GM12891 (cell line): ENCODE results near the gene MAP3K7.

ENCODE experiments used
- DNase-seq: peaks from one replicate; pipeline ENCODE4 v3.0.0; 2011; ENCODE audit warnings: low spot score; ENCODE audit not compliant: insufficient read length
- FAIRE-seq: peaks from 2 replicates; lab custom pipeline; 2011; peaks lifted over from hg19 to GRCh38; lab: Jason Lieb, UNC
- PAX5 ChIP-seq: IDR thresholded peaks from 2 replicates; pipeline ENCODE4 v1.6.1; 2011; ENCODE audit warnings: low read length, moderate library complexity, mild to moderate bottlenecking; ENCODE audit not compliant: insufficient read depth, severe bottlenecking
- POLR2A ChIP-seq: IDR thresholded peaks from 2 replicates; pipeline ENCODE4 v1.6.1; 2011; ENCODE audit warnings: low read depth, low read length, control low read depth
- POLR2AphosphoS5 ChIP-seq: IDR thresholded peaks from 2 replicates; pipeline ENCODE4 v1.6.1; 2011; ENCODE audit warnings: low read depth, low read length, control low read depth
- POU2F2 ChIP-seq: IDR thresholded peaks from 2 replicates; pipeline ENCODE4 v1.6.1; 2011; ENCODE audit warnings: low read depth, mild to moderate bottlenecking, control low read depth, low read length, moderate library complexity
- SPI1 ChIP-seq: IDR thresholded peaks from 2 replicates; pipeline ENCODE4 v1.6.1; 2011; ENCODE audit warnings: low read depth, low read length, control low read depth
- TAF1 ChIP-seq: IDR thresholded peaks from 2 replicates; pipeline ENCODE4 v1.6.1; 2011; ENCODE audit warnings: low read depth, low read length, control low read depth

MAP3K7 gene

DNA sequence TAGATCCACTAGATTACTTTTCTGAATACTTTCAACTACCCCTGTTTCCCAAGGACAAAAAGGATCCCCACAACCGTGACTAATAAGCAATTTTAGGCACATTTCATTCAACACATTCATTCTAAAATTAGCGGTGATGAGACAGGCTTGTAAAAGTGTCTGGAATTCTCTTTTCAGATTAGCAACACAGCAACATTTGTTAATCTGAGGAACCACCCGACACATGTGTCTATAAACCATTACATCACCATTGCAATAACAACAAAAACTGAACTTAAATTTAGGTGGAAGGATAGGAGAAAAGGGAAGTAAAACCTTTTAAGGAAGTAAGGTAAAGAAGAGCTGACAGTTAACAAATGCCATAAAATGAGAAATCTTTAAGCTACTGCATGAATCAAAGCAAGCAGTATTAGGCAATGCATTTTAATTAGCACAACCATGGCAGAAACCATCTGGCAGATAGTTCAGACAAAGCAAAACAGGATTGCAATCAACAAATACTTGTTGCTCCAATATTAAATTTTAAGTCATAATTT is 49.1 kb downstream of the MAP3K7 start:
- DNase-seq (no peak), FAIRE-seq (peak; percentile 70)
- no peak for TF ChIP-seq POU2F2
- TF ChIP-seq SPI1: no peak
- TF ChIP-seq POLR2AphosphoS5: no peak
- no peak for TF ChIP-seq POLR2A
- no peak for TF ChIP-seq TAF1
- no peak for TF ChIP-seq PAX5

DNA sequence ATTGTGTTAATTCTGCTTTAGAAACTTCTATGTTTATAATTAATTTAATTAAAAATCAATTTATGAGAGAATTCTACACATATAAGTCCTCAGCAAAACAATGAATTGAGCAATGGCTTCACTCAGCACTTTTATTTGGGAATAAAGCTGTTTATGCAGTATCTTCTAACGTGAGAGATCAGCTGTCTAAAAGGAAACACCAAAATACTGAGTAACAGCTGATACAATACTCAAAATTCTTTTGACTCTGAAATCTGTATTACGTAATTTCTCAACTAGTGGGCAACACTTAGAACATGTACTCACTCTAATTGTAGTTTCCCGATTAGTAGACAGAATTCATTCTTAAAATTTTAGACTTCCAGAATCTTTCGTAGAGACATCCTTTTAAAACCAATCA is 49.8 kb downstream of the MAP3K7 start:
- FAIRE-seq (no peak), DNase-seq (no peak)
- TF ChIP-seq POLR2AphosphoS5: no peak
- TF ChIP-seq POLR2A: no peak
- TF ChIP-seq TAF1: no peak
- TF ChIP-seq SPI1: no peak
- TF ChIP-seq POU2F2: no peak
- no peak for TF ChIP-seq PAX5

DNA sequence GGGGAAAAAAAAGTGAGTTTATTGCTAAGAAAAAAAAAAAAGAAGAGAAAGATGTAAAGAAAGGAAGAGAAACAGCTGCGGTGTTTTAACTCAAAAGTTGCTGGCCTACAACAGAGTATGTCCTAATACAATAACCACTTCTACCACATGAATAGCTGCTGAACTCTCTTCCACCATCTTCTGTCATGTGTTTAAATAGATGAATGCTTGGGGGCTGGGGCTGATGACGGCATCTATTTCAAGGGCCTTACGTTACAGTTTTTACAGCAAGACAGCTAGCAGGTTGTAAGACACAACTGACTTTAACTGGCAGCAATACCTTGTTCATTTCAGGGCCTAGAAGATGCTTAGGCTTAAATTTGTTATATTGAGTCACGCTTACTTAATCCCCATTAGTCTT is 50.4 kb downstream of the MAP3K7 start:
- DNase-seq: no peak
- TF ChIP-seq PAX5: no peak
- no peak for TF ChIP-seq POLR2AphosphoS5
- TF ChIP-seq SPI1: no peak
- no peak for TF ChIP-seq POLR2A
- TF ChIP-seq POU2F2: no peak
- no peak for TF ChIP-seq TAF1
- FAIRE-seq: peak; percentile 20

DNA sequence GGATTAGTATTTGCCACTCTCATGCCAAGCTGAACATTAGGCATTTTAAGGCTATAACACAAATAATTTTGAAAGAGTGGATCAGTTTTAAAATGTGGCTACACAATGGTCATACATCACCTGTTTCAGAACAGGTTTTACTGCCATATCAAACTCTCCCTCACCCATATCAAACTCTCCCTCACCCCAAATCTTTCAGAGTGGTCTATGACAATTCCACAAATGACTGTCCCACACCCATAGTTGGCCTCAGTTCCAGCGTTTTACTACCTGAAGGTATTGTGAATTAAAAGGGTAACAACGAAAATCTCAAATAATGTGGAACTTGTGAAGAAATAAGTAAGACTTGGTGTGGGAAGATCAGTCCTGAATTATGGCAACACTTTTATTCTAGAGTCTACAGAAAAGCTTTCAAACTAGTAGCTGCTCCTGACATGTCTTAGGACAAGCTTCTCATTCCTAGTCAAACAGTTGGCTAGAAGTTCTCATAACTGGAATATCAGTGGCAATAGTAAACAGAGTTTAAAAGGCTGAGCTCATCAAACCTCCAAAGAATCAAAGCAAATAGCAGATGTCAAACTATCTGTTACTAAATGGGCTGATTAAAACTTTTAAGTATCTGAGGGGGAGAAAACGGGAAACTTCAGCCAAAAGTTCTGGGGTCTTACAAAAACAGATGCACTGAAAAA is 52.4 kb downstream of the MAP3K7 start:
- DNase-seq: no peak
- TF ChIP-seq SPI1: no peak
- TF ChIP-seq POLR2A: no peak
- no peak for TF ChIP-seq PAX5
- no peak for TF ChIP-seq POU2F2
- TF ChIP-seq POLR2AphosphoS5: no peak
- no peak for TF ChIP-seq TAF1
- FAIRE-seq: no peak

DNA sequence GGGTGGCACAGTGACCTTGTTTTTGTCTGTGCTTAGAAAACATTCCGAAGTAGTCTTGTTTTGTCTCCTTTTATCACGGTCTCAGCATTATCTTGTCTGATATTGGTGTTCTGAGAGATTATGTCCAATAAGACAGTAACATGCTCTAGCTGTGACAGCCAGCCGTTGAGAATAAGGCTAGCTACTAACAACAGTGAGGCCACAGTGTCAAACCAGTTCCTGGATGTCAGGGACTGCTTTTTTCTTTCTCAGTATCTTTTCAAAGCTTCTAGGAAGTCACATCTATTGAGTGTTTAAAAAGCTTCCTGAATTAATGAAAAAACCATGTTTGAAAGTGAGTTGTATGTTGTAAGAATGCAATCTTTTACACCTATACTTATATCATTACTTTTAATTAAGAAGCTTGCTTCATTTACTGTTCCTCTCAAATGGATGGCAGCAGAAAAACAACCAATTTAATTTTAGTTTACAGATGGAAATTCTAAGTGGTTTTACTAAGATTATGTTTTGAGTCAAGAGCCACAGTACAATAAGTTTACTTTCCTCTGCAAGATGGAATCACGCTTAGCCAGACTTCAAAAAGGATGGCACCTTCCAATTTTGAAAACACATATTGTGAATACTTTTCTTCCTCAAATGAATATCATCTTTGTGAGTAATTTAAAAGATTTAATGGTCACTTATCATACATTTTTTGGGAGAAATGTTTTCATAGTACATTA is 53.1 kb downstream of the MAP3K7 start:
- FAIRE-seq (no peak), DNase-seq (no peak)
- no peak for TF ChIP-seq TAF1
- no peak for TF ChIP-seq POU2F2
- no peak for TF ChIP-seq SPI1
- no peak for TF ChIP-seq POLR2A
- TF ChIP-seq POLR2AphosphoS5: no peak
- TF ChIP-seq PAX5: no peak

DNA sequence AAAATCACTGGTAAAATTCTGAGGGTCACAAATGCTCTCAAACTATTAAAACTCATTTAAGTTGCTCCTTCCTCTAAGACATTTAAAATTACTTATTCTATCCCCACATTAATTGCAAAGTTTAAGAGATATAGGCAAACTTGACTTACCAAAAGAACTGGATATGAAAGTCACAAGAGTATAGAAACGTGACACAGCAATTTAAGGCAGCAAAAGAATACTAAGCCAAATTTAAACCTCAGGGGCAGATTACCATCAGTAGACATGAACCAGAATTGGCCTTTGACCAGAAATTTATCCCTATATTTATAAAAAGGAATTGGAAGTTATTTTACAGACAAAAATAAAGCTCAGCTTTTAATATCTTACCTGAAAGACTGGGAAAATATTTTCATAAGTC is 56.0 kb downstream of the MAP3K7 start:
- FAIRE-seq (no peak), DNase-seq (no peak)
- TF ChIP-seq PAX5 (no peak), POLR2AphosphoS5 (no peak), SPI1 (no peak), POU2F2 (no peak), TAF1 (no peak), POLR2A (no peak)

DNA sequence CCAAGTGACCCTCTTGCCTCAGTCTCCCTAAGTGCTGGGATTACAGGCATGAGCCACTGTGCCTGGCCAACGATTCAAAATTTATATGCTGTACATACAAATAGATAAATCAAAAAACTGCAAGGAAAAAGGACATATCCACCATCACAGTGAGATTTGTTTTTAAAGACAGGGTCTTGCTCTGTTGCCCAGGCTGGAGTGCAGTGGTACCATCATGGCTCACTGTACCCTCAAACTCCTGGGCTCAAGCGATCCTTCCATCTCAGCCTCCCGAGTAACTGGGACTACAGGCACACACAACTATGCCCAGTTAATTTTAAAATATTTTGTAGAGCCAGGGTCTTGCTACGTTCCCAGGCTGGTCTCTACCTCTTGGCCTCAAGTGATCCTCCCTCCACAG is 61.5 kb downstream of the MAP3K7 start:
- TF ChIP-seq TAF1: no peak
- TF ChIP-seq POU2F2: no peak
- no peak for TF ChIP-seq PAX5
- no peak for TF ChIP-seq POLR2A
- no peak for TF ChIP-seq POLR2AphosphoS5
- TF ChIP-seq SPI1: no peak
- DNase-seq: no peak
- FAIRE-seq: no peak

DNA sequence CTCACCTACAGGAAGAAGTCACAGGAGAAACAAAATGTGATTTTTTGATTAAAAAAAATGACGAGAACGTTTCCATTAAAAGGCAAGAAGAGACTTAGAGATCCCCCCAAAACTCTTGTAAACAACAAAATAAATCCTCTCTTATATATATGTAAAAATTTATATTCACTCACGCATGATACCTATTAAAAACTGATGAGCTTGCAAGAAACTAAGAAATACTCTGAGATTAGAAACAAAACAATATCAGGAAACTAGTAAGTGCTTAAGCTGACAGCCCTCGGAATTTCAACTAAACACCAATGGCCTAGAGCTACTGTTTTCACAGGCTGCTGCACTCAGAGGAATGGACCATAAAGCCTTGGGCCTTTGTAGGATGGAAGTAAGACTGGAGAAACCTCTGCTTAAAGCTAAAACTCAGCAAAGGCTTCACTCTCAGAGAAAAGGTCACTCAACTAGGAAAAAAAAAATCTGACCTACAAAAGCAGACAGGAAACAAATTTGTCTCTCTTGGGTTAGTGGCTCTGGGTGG is 63.0 kb downstream of the MAP3K7 start:
- FAIRE-seq (no peak), DNase-seq (no peak)
- TF ChIP-seq TAF1: no peak
- TF ChIP-seq POLR2A: no peak
- TF ChIP-seq SPI1: no peak
- no peak for TF ChIP-seq PAX5

DNA sequence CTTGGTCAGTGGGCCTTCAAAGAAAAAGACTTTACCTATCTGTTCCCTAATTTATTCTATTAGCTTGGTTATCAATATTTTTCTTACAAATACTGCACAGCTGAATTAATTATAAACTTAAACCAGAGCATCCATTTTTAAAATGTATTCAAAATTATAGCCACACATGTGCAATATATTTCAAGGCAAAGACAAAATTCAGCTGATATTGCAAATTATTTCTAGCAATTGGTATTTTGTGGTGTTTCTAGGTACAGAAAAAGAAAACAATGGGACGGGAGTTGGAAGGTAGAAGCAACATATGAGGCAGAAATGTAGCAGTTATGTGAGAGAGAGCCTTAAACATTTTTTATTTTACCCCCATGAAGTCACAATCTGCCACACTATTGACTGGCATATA is 64.9 kb downstream of the MAP3K7 start:
- FAIRE-seq: no peak
- TF ChIP-seq TAF1 (no peak), POU2F2 (no peak), SPI1 (no peak), PAX5 (no peak), POLR2A (no peak), POLR2AphosphoS5 (no peak)
- no peak for DNase-seq
